Sciatic nerve (tissue), 2 donors: ENCODE measurements around the gene ITGA11. TPM values are rescaled to one million over a fixed set of nuclear protein-coding genes. Genes with fewer than 3 reads are reported as not detected.

Experiments
- ATAC-seq: fragments of 200-7000 bp; cut with Tn5 transposase; one replicate; pipeline ENCODE4 v1.9.1; 2020; ENCODE audit warnings: mild to moderate bottlenecking, moderate library complexity
- DNase-seq: peaks from one replicate; pipeline ENCODE4 v3.0.0-alpha.2; 2020; ENCODE audit warnings: low spot score
- intact Hi-C: fragments of 100-400 bp; cut with DNase I; formaldehyde crosslinking; loops from one replicate; pipeline ENCODE4 v1.14.2; 2022
- total RNA-seq: library from RNA; stranded (reverse); fragmentation: NEBNext Ultra II Directional; extraction: Animal tissue kit (Norgen Biotek cat#: 25700); gene quantifications from one replicate; pipeline ENCODE4 v1.2.1, GENCODE V29; 2021
- donor health status: DM: no; HTN: no; CAD: no.
- donor health status: DM: no; HTN: no; CAD: no.

ITGA11 gene
- total RNA-seq, 1 donor from 2014 or later = 10.3 TPM

- intact Hi-C loops = no loop called here
- ATAC-seq = no peak
- DNase-seq = no peak
Measured at GRCh38 chr15:68276668-68277067, 155.3 kb downstream of the ITGA11 start.

GRCh38 chr15:68275165-68275746, 156.7 kb downstream of the ITGA11 start:
- ATAC-seq (no peak), DNase-seq (no peak)
- intact Hi-C loops = no loop called here

GRCh38 chr15:68274201-68274848, 157.6 kb downstream of the ITGA11 start:
- DNase-seq (no peak), ATAC-seq (no peak)
- intact Hi-C loops = no loop called here

GRCh38 chr15:68272721-68273271, 159.2 kb downstream of the ITGA11 start:
- ATAC-seq = no peak
- no peak for DNase-seq
- intact Hi-C loops = no loop called here

- ATAC-seq (peak; percentile 54), DNase-seq (no peak)
- intact Hi-C loops = no loop called here
Measured at GRCh38 chr15:68271854-68272471, 160.0 kb downstream of the ITGA11 start.

- intact Hi-C loops = no loop called here
- no peak for DNase-seq
- no peak for ATAC-seq
Measured at GRCh38 chr15:68268405-68268804, 163.6 kb downstream of the ITGA11 start.

GRCh38 chr15:68265674-68266073, 166.3 kb downstream of the ITGA11 start:
- DNase-seq = no peak
- ATAC-seq = no peak
- intact Hi-C loops = no loop called here

- no peak for ATAC-seq
- intact Hi-C loops = no loop called here
- no peak for DNase-seq
Measured at GRCh38 chr15:68265081-68265480, 166.9 kb downstream of the ITGA11 start.

GRCh38 chr15:68264282-68264681, 167.7 kb downstream of the ITGA11 start:
- intact Hi-C loops = no loop called here
- DNase-seq (no peak), ATAC-seq (no peak)

GRCh38 chr15:68262514-68263356, 169.2 kb downstream of the ITGA11 start:
- DNase-seq (no peak), ATAC-seq (no peak)
- intact Hi-C loops = no loop called here

GRCh38 chr15:68261980-68262379, 170.0 kb downstream of the ITGA11 start:
- intact Hi-C loops = no loop called here
- ATAC-seq (no peak), DNase-seq (no peak)

GRCh38 chr15:68261241-68261640, 170.7 kb downstream of the ITGA11 start:
- ATAC-seq = no peak
- no peak for DNase-seq
- intact Hi-C loops = no loop called here

GRCh38 chr15:68259883-68260282, 172.1 kb downstream of the ITGA11 start:
- no peak for DNase-seq
- no peak for ATAC-seq
- intact Hi-C loops = no loop called here

GRCh38 chr15:68258692-68259091, 173.3 kb downstream of the ITGA11 start:
- DNase-seq = no peak
- intact Hi-C loops = no loop called here

GRCh38 chr15:68256675-68257450, 175.1 kb downstream of the ITGA11 start:
- intact Hi-C loops = no loop called here
- ATAC-seq (peak; percentile 97), DNase-seq (peak; percentile 94)

More at GRCh38 chr15:68258692-68259091, 173.3 kb downstream of the ITGA11 start:
- peak; percentile 57 for ATAC-seq

- ATAC-seq = peak; percentile 30
- intact Hi-C loops = no loop called here
- no peak for DNase-seq
Measured at GRCh38 chr15:68252925-68253534, 178.9 kb downstream of the ITGA11 start.

GRCh38 chr15:68249058-68249713, 182.8 kb downstream of the ITGA11 start:
- ATAC-seq = no peak
- no peak for DNase-seq
- intact Hi-C loops = no loop called here
